COR-L47 (cell line): ENCODE results near the gene HSPG2.
"Not testable (repeated sequence)": the region's sequence is repeated elsewhere in the genome, so short reads cannot be mapped to it uniquely, and the experiment has no call there.

ENCODE experiments used
- DNase-seq: peaks from one replicate; lab custom pipeline; 2025; lab: John Stamatoyannopoulos, UW

HSPG2 gene

DNA sequence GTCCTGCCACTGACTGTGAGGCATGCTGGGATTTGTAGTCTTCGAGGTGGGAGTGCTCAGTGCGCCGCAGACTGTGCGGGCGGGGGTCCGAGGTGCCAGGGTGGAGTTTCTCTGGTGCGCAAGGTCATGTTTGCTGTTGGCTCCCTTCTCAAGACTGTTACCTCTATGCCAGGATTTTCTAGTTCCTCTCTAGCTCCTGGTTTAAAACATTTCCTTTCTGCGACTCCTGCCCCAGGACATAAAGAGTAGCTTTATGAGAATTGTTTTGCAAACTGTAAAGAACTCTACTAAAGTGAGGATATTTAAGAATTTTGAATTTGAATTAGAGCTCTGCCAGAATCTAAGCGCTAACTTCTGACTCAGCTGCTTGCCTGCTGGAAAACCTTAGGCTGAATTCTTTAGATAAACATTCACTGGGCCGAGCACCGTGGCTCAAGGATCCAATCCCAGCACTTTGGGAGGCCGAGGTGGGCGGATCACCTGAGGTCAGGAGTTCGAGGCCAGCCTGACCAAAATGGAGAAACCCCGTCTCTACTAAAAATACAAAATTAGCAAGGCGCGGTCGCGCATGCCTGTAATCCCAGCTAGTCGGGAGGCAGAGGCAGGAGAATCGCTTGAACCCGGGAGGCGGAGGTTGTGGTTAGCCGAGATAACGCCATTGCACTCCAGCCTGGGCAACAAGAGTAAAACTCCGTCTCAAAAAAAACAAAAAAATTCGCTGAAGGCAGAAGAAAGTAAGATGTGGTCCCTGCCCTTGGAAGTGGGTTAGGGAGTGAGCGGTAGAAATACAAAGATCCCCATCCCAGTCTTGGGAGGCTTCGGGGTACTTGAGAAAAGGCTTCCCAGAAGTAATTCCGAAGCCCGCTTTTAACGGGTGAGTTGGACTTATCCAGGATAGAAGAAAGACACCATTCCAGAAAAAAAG lies 153.2 kb downstream of the HSPG2 start:
- no peak for DNase-seq

DNA sequence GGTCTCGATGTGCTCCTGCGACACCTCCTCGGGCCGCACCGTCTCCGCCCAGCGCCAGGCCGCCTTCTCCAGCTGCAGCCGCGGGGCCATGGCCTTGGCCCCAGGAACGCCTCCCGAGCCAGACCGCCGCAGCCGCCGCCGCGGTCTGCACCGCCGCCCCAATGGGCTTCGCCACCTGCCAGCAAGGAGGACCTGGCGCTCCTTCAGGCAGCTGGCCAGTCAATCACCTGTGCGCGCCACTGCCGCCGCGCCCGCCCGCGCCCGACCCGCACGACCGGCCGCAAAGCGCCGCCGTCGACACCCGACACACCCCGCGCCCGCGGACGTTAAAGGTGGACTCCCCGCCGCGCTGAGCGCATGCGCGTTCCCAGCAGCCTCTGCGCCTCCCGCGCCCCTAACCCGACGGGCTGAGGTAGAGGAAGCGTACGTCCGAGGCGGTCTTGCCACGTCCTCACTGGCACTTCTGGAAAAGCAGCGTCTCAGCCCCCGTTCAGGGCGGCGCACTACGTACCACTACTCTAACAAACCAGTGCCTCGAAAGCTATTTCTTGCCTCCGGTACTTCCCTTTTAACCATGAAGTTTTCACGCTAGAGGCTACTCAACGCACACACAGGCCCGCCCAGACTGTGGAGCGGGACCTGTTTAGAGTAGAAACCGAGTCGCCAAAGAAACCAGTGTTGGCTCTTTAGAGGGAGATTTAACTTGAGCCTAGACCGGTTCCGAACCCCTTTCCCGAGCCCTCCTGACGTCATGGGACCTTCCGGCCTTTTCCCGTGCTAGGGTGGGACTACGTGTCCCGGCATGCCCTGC lies 154.0 kb downstream of the HSPG2 start, which contains the start of gene USP48:
Gene USP48 (minus strand): TSS at position 282 of the 811 bp plus-strand sequence. CDS start 192 bp downstream, at position 90.
- peak; percentile 94 for DNase-seq

DNA sequence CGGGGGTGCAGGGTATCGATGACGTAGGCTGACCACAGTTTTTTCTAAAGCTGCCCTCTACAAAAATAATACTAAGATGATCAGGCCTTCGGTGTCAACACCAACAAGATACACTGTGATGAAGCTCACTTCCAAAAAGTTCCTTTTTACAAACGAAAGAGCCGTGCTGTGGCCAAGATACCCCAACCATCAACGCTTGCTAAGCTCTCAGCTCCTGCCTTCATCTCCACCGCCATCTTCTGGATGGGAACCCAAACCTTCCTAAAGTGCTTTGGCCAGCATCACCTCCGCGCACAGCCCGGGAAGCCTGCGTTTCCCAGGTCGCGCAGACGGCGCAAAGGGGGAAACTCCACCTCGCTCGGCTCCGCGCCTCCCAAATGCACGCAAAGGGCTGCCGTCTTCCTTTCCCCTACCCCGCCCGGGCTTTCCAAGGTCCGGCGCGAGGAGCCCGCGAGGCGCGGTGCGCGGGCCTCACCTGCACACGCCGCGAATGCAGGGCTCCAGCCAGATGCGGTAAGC lies 154.7 kb downstream of the HSPG2 start:
- peak; percentile 52 for DNase-seq

DNA sequence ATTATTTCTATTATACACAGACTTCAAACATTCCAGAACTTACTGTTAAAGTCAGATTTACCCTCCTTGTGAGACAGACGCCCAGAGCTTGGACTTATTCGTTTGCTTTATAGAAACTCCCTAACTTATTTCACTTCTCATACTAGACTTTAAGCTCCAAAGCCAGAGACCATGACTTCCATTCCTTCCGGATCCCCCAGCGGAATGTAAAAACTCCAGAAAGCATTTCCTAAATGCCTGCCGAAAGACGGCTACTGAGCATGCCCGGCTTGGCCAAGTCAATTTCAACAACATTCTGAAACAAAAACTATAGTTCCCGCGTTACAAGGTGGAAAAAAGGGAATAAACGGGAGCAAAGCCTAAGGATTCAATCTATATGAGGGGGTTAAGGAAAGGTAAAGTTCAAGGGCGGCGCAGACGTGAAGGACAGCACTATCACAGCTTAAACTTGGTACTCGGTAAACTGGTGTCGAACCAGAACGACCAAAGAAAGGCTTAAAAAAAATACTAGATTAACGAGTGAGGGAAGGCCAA lies 155.2 kb downstream of the HSPG2 start:
- DNase-seq = no peak

DNA sequence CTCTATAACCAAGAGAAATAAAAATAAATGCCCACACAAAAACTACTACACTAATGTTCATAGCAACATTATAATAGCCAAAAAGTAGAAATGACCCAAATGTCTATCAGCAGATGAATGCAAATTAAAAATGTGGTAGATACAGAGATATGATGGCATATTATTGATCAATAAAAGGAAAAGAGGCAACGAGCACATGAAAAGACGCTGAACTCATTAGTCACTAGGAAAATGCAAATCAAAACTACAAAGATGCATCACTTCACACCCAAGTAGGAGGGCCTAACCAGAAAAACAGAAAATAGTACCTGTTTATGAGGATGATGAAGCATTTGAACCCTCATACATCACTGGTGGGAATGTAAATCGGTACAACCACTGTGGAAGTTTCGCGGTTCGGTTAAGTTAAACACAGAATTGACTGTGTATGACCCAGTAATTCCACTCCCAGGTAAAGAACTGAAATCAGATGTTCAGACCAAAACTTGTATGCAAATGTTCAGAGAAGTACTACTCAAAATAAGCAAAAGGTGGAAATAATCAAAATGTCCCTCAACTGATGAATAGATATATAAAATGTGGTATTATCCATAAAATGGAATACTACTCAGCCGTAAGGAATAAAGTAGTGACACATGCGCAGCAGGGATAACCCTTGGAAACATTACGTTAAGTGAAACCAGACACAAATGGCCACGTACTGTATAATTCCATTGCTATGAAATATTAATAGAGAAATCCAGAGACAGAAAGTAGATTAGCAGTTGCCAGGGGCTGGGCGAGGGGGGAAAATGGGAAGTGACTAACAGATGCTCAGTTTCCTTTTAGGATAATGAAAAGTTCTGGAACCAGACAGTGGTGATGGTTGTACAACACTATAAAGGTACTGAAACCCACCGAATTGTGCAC lies 157.2 kb downstream of the HSPG2 start:
- no peak for DNase-seq

DNA sequence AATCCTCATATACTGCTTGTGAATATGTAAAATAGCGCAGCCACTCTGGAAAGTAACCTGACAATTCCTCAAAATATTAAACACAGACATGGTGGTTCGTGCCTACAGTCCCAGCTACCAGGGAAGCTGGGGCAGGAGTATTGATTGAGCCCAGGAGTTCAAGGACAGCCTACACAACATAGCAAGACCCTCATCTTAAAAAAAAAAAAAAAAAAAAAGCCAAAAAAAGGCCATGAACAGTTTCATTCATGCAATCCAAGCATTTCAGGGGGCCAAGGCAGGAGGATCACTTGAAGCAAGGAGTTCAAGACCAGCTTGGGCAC lies 158.7 kb downstream of the HSPG2 start:
- no peak for DNase-seq

DNA sequence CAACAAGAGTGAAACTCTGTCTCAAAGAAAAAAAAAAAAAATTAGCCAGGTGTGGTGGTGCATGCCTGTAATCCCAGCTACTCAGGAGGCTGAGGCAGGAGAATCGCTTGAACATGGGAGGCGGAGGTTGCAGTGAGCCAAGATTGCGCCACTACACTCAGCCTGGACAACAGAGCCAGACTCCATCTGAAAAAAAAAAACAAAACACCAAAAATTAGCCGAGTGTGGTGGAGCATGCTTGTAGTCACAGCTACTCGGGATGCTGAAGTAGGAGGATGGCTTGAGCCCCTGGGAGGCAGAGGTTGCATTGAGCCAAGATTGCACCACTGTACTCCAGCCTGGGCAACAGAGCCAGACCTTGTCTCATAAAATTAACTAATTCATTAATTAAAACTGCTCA lies 160.2 kb downstream of the HSPG2 start:
- not testable (repeated sequence) for DNase-seq

DNA sequence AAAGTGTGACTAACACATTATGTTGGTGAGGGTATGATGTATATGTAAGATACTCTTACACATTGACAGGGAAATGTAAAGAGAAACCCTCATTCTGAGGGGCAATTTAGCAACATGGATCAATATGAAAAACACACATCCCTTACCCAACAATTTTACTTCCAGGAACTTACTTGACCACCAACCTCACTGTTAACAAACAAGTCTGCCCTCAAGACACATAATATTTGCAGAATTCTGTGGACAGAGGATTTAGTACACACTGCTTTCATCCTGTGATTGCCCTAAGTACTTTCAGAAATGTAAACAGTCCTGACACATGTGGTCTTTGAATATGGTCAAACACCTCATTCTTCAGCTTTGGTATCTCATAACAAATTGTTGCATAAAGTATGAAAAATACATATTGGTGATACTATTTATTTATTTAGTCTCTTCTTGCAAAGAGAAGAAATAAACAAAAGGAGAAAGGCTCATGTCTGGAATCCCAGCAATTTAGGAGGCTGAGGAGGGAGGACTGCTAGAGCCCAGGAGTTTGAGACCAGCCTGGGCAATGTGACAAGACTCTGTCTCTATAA lies 161.0 kb downstream of the HSPG2 start:
- DNase-seq = no peak

DNA sequence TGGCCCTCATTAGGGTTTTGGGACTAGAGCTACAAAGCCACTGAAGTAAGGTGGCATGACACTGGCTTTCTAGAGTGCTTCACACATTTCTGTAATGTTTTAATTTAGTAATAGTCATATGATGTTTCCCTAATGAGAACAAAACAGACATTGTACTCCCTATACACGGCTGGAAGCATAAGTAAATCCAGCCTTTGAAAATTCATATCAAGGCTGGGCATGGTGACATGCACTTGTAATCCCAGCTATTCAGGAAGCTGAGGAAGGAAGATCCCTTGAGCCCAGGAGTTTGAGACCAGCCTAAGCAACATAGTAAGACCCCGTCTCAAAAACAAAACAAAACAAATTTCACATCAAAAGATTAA lies 161.6 kb downstream of the HSPG2 start:
- no peak for DNase-seq

DNA sequence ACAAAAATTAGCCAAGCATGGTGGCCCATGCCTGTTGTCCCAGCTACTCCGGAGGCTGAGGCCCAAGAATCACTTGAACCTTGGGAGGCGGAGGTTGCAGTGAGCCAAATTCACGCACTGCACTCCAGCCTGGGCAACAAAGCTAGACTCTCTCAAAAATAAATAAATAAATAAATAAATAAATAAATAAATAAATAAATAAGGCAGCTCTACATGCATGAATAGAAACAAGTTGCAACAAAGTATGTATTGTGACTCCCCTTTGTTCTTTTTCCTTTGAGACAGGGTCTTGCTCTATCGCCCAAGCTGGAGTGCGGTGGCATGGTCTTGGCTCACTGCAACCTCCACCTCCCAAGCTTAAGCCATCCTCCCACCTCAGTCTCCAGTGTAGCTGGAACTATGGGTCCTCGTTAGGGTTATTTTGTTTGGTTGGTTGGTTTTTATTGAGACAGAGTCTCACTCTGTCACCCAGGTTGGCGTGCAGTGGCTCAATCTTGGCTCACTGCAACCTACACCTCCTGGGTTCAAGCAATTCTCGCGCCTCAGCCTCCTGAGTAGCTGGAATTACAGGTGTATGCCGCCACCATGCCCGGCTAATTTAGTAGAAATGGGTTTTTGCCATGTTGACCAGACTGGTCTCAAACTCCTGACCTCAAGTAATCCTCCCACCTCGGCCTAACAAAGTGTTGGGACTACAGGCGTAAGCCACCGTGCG lies 162.1 kb downstream of the HSPG2 start:
- no peak for DNase-seq

DNA sequence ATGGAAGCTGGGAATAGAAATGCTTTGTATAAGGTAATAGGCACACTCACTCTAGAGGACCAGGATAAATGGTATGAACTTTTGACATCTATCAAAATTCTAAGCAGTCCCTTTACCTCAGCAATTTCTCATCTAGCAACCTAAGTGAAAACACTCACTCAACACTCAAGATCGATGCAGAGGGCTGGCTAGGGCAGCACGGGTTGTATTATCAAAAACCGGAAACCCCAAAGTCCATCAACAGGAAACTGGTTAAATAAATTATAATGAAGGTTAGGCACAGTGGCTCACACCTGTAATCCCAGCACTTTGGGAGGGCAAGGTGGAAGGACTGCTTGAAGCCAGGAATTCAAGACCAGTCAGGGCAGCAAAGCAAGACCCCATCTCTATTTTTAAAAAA lies 163.5 kb downstream of the HSPG2 start:
- DNase-seq = no peak
